Measurements from ENCODE around the gene NAT9.

NAT9 gene

DNA sequence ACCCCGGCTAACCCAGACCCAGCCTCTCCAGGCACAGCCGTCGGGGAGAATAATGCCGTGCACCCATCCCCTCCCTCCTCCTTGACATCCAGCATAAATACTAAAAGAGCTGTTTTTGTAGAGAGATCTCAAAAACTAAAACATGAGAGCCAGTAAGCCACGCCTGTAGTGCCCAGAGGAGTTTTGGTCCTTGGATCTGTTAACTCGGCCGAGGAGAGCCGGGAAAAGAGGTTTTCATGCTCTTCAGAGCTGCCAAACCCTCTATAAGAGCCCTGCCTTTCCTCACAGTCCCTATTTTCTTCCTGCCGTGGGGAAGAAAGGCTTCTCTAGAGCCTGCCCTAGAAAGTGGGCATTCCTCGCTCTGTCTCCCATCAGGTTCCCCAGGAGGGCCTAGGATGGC is 30.2 kb upstream of the NAT9 start:
- in situ Hi-C loops (cut with MboI; ENCODE audit: low sequenced_read_pairs): no loop called here

- in situ Hi-C loops (cut with MboI; ENCODE audit: low sequenced_read_pairs): no loop called here
Observed at GRCh38 chr17:74805591-74805991, 29.4 kb upstream of the NAT9 start.

DNA sequence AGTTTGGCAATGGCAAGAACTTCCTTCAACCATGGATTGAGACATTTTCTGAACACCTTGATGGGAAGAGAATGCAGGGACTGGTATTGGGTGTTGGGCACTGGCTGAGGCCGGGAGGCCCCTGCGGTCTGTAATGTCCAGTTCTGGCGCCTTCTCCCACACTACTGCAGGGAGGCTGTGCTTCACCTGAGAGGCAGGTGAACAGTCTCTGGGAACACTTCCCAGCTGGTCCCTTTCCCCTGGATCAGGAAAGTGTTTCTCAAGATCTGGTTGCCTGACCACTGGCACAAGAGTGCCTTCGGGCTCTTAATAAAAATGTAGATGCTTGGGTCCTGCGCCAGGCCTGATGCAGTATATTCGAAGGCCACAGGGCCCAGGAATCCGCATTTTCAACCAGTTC is 28.5 kb upstream of the NAT9 start:
- in situ Hi-C loops (cut with MboI; ENCODE audit: low sequenced_read_pairs): no loop called here

GRCh38 chr17:74803971-74804370 is 27.8 kb upstream of the NAT9 start:
- in situ Hi-C loops (cut with MboI; ENCODE audit: low sequenced_read_pairs): no loop called here

GRCh38 chr17:74803388-74803930 is 27.3 kb upstream of the NAT9 start:
- in situ Hi-C loops (cut with MboI; ENCODE audit: low sequenced_read_pairs): no loop called here

DNA sequence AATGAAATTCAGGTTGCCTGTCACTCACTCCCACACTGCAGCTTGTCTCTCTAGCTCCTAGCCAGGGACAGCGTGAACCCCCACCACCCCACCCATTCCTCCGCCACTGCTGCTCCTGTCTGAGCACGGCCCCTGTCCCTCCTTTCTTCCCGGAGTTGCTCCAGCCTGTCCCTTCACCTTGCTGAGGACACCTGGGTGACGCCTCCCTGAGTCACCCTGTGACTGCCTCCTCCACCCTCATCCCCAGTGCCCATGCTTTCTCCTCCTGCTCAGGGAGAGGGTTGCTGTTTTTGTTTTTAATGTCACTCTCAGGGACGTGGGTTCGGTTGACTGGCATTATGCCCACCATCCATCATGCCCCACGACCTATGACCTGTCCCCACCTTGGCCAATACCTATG is 25.8 kb upstream of the NAT9 start:
- in situ Hi-C loops (cut with MboI; ENCODE audit: low sequenced_read_pairs): no loop called here

GRCh38 chr17:74800531-74800930 is 24.4 kb upstream of the NAT9 start:
- in situ Hi-C loops (cut with MboI; ENCODE audit: low sequenced_read_pairs): no loop called here

GRCh38 chr17:74799097-74799496 is 23.0 kb upstream of the NAT9 start:
- in situ Hi-C loops (cut with MboI; ENCODE audit: low sequenced_read_pairs): loop anchor here (10.0 kb wide), 1 partner anchor 56 kb away; the partner anchor contains the start of gene GRIN2C

- in situ Hi-C loops (cut with MboI; ENCODE audit: low sequenced_read_pairs): loop anchor here (10.0 kb wide), 1 partner anchor 57 kb away; the partner anchor contains the start of gene GRIN2C
Observed at GRCh38 chr17:74798239-74798707, 22.1 kb upstream of the NAT9 start.

- in situ Hi-C loops (cut with MboI; ENCODE audit: low sequenced_read_pairs): loop anchor here (10.0 kb wide), 1 partner anchor 57 kb away; the partner anchor contains the start of gene GRIN2C
Observed at GRCh38 chr17:74797824-74798223, 21.7 kb upstream of the NAT9 start.

- in situ Hi-C loops (cut with MboI; ENCODE audit: low sequenced_read_pairs): loop anchor here (10.0 kb wide), 1 partner anchor 58 kb away; the partner anchor contains the start of gene GRIN2C
Observed at GRCh38 chr17:74796866-74797265, 20.7 kb upstream of the NAT9 start.

- in situ Hi-C loops (cut with MboI; ENCODE audit: low sequenced_read_pairs): loop anchor here (10.0 kb wide), 1 partner anchor 59 kb away; the partner anchor contains the start of gene GRIN2C
Observed at GRCh38 chr17:74796211-74796610, 20.1 kb upstream of the NAT9 start.

DNA sequence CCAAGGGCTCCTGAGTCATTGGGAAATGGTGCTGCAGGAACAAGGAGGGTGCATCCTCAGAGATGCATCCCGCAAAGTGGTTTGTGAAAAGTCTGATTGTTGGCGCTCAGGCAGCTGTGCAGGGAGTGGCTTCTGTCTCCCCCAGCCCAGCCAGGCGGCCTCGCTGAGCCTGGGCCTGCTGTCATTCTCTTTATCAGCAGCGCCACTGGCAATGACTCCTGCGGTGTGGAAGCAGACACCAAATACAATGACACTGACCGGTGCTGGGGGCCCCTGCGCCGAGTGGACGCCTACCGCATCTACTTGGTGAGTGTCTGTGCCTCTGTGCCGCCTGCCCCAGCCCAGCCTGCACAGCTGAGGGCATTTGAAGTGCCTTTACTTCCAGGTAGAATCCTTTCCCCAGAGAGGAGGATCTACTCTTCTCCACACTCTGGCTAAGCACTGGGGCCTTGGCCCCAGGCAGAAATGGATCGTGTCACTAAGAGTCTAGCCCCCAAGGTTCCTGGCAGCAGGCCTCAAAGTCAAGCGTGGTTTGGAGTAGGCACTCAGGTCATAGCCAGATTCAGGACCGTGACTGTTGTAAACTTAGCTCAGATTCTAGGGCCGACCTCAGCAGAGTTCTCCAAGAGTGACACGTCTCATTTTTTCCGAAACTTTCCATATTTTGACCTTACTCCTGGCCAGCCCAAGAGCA is 19.3 kb upstream of the NAT9 start:
- in situ Hi-C loops (cut with MboI; ENCODE audit: low sequenced_read_pairs): loop anchor here (10.0 kb wide), 1 partner anchor 59 kb away; the partner anchor contains the start of gene GRIN2C

- in situ Hi-C loops (cut with MboI; ENCODE audit: low sequenced_read_pairs): loop anchor here (10.0 kb wide), 1 partner anchor 62 kb away; the partner anchor contains the start of gene GRIN2C
Observed at GRCh38 chr17:74792586-74793105, 16.5 kb upstream of the NAT9 start.

DNA sequence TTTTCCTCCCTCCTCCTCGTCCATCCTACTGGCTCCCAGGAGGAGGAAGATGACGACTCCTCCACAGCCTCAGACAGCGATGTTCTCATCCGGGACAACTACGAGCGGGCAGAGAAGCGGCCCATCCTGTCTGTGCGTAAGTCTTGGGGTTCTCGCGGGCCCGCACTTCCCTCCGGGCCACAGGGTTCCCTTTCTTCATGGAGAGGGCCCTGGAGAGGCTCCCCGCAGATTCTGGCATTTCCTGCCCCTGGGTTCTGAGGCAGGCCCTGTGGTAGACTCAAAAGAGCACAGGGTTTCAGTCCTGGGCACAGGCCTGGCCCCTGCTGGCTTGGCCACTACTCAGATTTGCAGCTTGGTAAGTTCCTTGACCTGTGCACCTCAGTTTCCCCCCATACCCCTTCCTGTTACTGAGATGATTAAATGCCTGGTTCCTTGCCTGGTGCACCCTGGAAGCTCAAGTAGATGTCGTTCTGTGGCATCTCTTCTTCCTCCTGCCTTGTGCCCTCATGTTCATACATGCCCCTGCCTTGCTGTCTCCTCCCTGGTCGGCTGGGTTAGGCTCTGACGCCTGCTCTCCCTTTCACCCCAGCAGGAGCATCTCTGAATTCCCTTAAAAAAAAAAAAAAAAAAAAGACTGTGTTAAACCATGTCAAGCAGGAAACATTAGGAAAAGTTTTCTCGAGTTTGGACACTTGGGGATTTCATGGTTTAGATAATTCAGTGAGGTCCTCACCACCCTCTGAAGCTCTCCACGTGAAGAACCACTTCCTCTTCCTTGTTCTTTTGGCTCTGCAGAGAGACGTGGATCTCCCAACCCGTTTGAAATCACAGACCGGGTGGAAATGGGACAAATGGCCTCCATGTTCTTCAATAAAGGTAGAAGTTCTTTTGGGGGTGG is 14.3 kb upstream of the NAT9 start:
- in situ Hi-C loops (cut with MboI; ENCODE audit: low sequenced_read_pairs): loop anchor here (10.0 kb wide), 1 partner anchor 64 kb away; the partner anchor contains the start of gene GRIN2C

DNA sequence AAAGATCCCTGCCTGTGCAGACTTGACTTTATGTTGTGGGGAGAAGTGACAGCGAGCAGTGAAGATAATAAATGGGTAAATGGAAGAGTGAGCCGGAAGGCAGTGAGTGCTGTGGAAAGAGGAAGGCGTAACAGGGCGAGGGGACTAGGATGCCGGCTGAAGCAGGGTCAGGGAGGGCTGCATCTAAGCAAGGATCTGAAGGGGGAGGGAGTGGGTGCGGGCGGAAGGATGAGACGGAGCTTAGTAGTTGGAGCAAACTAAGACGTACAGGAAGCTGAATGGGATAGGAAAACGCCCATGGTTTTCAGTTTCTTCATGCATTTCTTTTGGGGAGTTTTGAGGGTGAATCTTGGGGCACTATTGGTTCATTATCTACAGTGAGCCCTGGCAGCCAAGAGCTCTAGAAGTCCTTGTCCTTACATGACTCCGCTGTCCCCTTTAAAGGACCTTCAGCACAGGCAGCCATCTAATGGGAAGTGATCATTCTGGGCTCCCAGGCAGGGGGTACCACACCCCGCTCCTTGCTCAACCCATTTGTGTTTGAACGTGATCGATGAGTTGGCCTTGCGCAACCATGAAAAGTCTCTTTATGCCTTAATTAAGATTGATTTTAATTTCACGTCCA is 10.4 kb upstream of the NAT9 start:
- in situ Hi-C loops (cut with MboI; ENCODE audit: low sequenced_read_pairs): no loop called here

DNA sequence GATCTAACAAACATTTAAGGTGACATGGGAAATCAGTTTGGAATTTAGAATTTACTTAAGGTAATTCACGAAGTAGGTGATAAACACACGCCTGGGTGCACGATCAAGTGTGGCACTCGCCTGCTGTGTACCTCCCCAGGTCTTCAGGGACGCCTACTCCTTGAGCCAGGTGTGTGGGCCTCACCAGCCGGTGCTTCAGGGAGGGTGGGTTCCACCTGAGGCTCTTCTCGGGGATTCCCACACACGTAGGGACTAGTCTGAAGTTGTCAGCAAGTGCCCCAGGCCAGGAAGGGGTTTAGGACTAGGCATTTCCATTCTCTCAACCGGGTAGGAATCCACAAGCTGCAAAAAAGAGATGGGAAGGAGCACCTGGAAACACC is 9.8 kb upstream of the NAT9 start:
- in situ Hi-C loops (cut with MboI; ENCODE audit: low sequenced_read_pairs): no loop called here

- in situ Hi-C loops (cut with MboI; ENCODE audit: low sequenced_read_pairs): no loop called here
Observed at GRCh38 chr17:74785096-74785980, 9.2 kb upstream of the NAT9 start.

- in situ Hi-C loops (cut with MboI; ENCODE audit: low sequenced_read_pairs): no loop called here
Observed at GRCh38 chr17:74784125-74784810, 8.1 kb upstream of the NAT9 start.
